ENCODE results near the gene METTL1. TPM values are rescaled to one million over a fixed set of nuclear protein-coding genes. Genes with fewer than 3 reads are reported as not detected.

METTL1 gene
- total and polyA plus RNA-seq, 9 of the 15 experiments (the other 6 are each of a cell fraction or from before 2014, with no cell fraction given) = 12.6 to 65.9 (median 39.2) TPM

- in situ Hi-C loops (cut with MboI) (no loop called here), intact Hi-C loops (cut with micrococcal nuclease) (loop anchor here (1.0 to 5.0 kb wide), 4 partner anchors 104 to 274 kb away; partner anchors contain the start of genes B4GALNT1, DDIT3 and MBD6)
- DNase-seq (ENCODE audit: extremely low read depth in 1 of 4, low spot score in 3 of 4) (peak in 1 of 4 experiments; percentile 30), ATAC-seq (peak; percentile 17), FAIRE-seq (peak; percentile 86)
- Histone ChIP-seq H3K4me2 (ENCODE audit: insufficient read depth, low read length) (peak overlapping the region; percentile 81), H3K4me1 (replicated peaks in 1 of 2; ENCODE audit: control insufficient read depth in 2 of 2, insufficient read depth in 2 of 2, low read length in 2 of 2) (peaks cover 9 to 33% of the 10 kb centered on the region in 2 experiments; a peak in 4 of 5 replicates), H2AFZ (ENCODE audit: low read depth, low read length) (peak overlapping the region; percentile 94), H3K27me3 (ENCODE audit: control insufficient read depth in 2 of 2, insufficient read depth in 2 of 2, low read length in 2 of 2) (peaks cover 12 to 53% of the 10 kb centered on the region in 2 experiments), H3K79me2 (ENCODE audit: control insufficient read depth, insufficient read depth, low read length) (no peaks in the 10 kb centered on the region), H3K9me1 (ENCODE audit: control insufficient read depth, insufficient read depth, low read length) (no peaks in the 10 kb centered on the region), H4K20me1 (replicated peaks; ENCODE audit: control insufficient read depth, insufficient read depth, low read length) (no peaks in the 10 kb centered on the region), H3K9ac (ENCODE audit: insufficient read depth in 1 of 2, low read depth in 2 of 2, low read length in 2 of 2) (peak overlapping the region; percentile 51 to 87), H3K36me3 (ENCODE audit: control insufficient read depth, insufficient read depth, low read length) (no peaks in the 10 kb centered on the region), H3K9me3 (replicated peaks; ENCODE audit: control insufficient read depth, insufficient read depth, low read depth, low read length) (no peaks in the 10 kb centered on the region), H3K4me3 (peak overlapping the region; percentile 38), H3K27ac (ENCODE audit: extremely low read depth, low read depth, low read length) (peak overlapping the region; percentile 11; the same call in 1 of the 3 replicates)
- CTCF ChIA-PET (ENCODE audit: low intra/inter-chr PET ratio) = interaction anchor here (2.3 kb wide), 1 partner anchor 154 kb away, joined by 17 read pairs; no protein-coding TSS in a partner anchor
- 17% methylated on average over 27 of the region's 31 CpGs for WGBS (ENCODE audit: insufficient coverage, low coverage, missing lambda C conversion rate)
- no TSS peak for BruUV-seq (replicated peaks)
- POLR2A ChIA-PET = interaction anchor here (0.5 to 3.5 kb wide), 10 partner anchors 8 to 240 kb away, joined by 3 to 15 read pairs (median 3); partner anchors contain the start of genes CDK4, DDIT3, PIP4K2C and TSPAN31
- TF ChIP-seq TBL1XR1 (IDR thresholded peaks at IDR 0.05; ENCODE audit: low read length in 2 of 2) (no peak), ZNF408 (CRISPR knock-in tag; IDR thresholded peaks at IDR 0.05; ENCODE audit: low read depth) (no peak), BCOR (IDR thresholded peaks at IDR 0.05) (0 out of 2 replicates have a peak, but pooled peaks have one; percentile 27), ZNF609 (CRISPR knock-in tag; IDR thresholded peaks at IDR 0.05; ENCODE audit: borderline replicate concordance) (no peak), HDAC6 (IDR thresholded peaks at IDR 0.05; ENCODE audit: low read depth, low read length) (no peak), CTBP1 (IDR thresholded peaks at IDR 0.05; ENCODE audit: borderline replicate concordance) (no peak), MCM5 (IDR thresholded peaks at IDR 0.05; ENCODE audit: low read depth) (no peak), TCF7 (IDR thresholded peaks at IDR 0.05; ENCODE audit: borderline replicate concordance) (no peak), MAZ (CRISPR knock-in tag; conservative IDR thresholded peaks at IDR 0.05 in 1 of 2, IDR thresholded peaks at IDR 0.05 in 1 of 2) (no peak)
- TF ChIP-seq, protein P1, sequence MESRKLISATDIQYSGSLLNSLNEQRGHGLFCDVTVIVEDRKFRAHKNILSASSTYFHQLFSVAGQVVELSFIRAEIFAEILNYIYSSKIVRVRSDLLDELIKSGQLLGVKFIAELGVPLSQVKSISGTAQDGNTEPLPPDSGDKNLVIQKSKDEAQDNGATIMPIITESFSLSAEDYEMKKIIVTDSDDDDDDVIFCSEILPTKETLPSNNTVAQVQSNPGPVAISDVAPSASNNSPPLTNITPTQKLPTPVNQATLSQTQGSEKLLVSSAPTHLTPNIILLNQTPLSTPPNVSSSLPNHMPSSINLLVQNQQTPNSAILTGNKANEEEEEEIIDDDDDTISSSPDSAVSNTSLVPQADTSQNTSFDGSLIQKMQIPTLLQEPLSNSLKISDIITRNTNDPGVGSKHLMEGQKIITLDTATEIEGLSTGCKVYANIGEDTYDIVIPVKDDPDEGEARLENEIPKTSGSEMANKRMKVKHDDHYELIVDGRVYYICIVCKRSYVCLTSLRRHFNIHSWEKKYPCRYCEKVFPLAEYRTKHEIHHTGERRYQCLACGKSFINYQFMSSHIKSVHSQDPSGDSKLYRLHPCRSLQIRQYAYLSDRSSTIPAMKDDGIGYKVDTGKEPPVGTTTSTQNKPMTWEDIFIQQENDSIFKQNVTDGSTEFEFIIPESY (CRISPR knock-in tag; IDR thresholded peaks at IDR 0.05) = peak; percentile 44
- TF ChIP-seq, protein P2, sequence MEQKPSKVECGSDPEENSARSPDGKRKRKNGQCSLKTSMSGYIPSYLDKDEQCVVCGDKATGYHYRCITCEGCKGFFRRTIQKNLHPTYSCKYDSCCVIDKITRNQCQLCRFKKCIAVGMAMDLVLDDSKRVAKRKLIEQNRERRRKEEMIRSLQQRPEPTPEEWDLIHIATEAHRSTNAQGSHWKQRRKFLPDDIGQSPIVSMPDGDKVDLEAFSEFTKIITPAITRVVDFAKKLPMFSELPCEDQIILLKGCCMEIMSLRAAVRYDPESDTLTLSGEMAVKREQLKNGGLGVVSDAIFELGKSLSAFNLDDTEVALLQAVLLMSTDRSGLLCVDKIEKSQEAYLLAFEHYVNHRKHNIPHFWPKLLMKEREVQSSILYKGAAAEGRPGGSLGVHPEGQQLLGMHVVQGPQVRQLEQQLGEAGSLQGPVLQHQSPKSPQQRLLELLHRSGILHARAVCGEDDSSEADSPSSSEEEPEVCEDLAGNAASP (IDR thresholded peaks at IDR 0.05) = no peak
Observed at GRCh38 chr12:57736741-57737466, 35.0 kb downstream of the METTL1 start.

Data from K562 (cell line).